ENCODE results near the gene CDC25C. TPM values are rescaled to one million over a fixed set of nuclear protein-coding genes. Genes with fewer than 3 reads are reported as not detected.
A peak's percentile ranks its signal among the peaks of the same experiment; 100 is the strongest.

CDC25C gene
- total RNA-seq, 5 donors from 2014 or later (not counting 1 experiment from before 2014, with no cell fraction given), result 0.23 TPM; not detected in 4

DNA sequence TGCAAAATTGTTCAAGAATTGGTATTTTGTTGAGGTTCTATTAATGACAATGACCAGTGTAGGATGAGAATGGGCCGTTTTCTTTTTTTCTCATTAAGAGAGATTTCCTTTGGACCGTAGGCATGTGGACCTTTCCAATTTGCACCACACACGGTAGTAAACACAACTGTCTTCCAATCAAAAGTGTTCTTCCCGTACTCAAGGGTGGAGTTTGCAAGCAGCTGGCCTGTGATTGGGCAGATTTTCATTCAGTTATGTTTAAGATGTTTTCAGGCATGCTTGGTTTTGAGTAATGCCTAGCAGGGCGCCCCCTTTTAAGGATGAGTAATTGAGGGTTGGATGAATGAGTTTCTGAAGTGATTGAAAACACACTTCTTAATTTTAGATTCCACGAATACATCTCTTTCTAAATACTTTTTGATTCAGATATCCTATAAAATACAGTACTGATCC lies 23.3 kb upstream of the CDC25C start:
- Mint-ChIP-seq H3K9me3 (peaks cover 0 to 9% (median 4%) of the 10 kb centered on the region in 3 donors), H3K4me3 (peak overlapping the region; percentile 92 to 96 (median 95)), H3K27me3 (no peaks in the 10 kb centered on the region), H3K27ac (peak overlapping the region; percentile 92 to 94), H3K4me1 (peaks cover 51 to 61% (median 56%) of the 10 kb centered on the region in 3 donors), H3K36me3 (peaks cover 3% of the 10 kb centered on the region)
- no peaks in the 10 kb centered on the region for H3K36me3 ChIP-seq (ENCODE audit: control insufficient read depth in 2 of 2, extremely low read depth in 1 of 2, insufficient read depth in 1 of 2, low read length in 1 of 2)
- WGBS (ENCODE audit: insufficient coverage), result no CpG with 5 or more reads among the region's 6 CpGs
- ChIA-PET POLR2A (interaction anchor here in 1 of 2 donors (1.5 to 2.0 kb wide), 2 partner anchors 17 to 23 kb away, joined by 7 to 11 read pairs; partner anchors contain the start of genes CDC25C and FAM53C), CTCF (interaction anchor here (0.6 to 5.6 kb wide), 10 partner anchors 15 to 176 kb away, joined by 3 to 89 read pairs (median 5); partner anchors contain the start of genes CDC25C (in 2 of the 2), BRD8 (in 1 of the 2), CDC23 (in 1 of the 2) and FAM53C (in 1 of the 2))
- H3K27me3 ChIP-seq (replicated peaks in 1 of 2; ENCODE audit: control insufficient read depth in 2 of 2, extremely low read depth in 1 of 2, insufficient read depth in 2 of 2, low read length in 1 of 2), result no peaks in the 10 kb centered on the region
- H3K27ac ChIP-seq (ENCODE audit: low read length), result peak overlapping the region; percentile 21
- DNase-seq (peak in 33 of 35 experiments; percentile 21 to 77 (median 43)), ATAC-seq (replicated peaks in 1 of 4) (peak in 3 of 4 experiments; percentile 9 to 49 (median 23))
- H3K9me3 ChIP-seq, result no peaks in the 10 kb centered on the region
- peaks cover 20 to 24% of the 10 kb centered on the region in 2 experiments for H3K4me1 ChIP-seq (ENCODE audit: control insufficient read depth in 1 of 2, extremely low read depth in 1 of 2, insufficient read depth in 2 of 2, low read length in 2 of 2)
- H3K4me3 ChIP-seq (ENCODE audit: control insufficient read depth in 1 of 2, extremely low read depth in 1 of 2, low read length in 1 of 2), result peak overlapping the region; percentile 25 to 92

DNA sequence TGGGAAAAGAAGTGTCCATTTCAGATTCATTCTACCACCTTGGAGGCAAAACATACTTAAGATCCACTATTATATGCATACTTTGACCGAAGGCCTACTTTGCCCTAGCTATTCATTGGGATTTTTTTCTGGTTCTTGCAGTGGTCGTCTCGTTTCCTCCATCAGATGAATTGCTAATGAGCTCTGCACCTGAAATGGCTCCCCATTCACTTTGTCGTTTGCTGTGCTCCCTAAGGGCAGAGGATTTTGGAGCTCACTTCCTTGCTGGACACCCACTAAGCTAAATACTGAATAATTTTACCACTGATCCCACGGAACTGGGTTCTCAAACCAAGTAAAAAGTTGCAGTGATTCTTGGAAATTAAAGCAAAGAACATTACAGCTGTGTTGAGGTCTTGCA lies 22.8 kb upstream of the CDC25C start:
- Mint-ChIP-seq H3K4me1 (peaks cover 45 to 55% (median 50%) of the 10 kb centered on the region in 3 donors), H3K27me3 (no peaks in the 10 kb centered on the region), H3K4me3 (peak overlapping the region; percentile 92 to 96 (median 95)), H3K9me3 (peaks cover 0 to 9% (median 4%) of the 10 kb centered on the region in 3 donors), H3K36me3 (peaks cover 3% of the 10 kb centered on the region), H3K27ac (peak overlapping the region; percentile 92 to 94)
- no peaks in the 10 kb centered on the region for H3K36me3 ChIP-seq (ENCODE audit: control insufficient read depth in 2 of 2, extremely low read depth in 1 of 2, insufficient read depth in 1 of 2, low read length in 1 of 2)
- peaks cover 17 to 23% of the 10 kb centered on the region in 2 experiments for H3K4me1 ChIP-seq (ENCODE audit: control insufficient read depth in 1 of 2, extremely low read depth in 1 of 2, insufficient read depth in 2 of 2, low read length in 2 of 2)
- POLR2A ChIA-PET, result interaction anchor here (0.5 to 4.9 kb wide), 5 partner anchors 16 to 189 kb away, joined by 3 to 33 read pairs (median 11); partner anchors contain the start of genes FAM53C (in 2 of the 2), CDC25C (in 1 of the 2) and ETF1 (in 1 of the 2)
- CTCF ChIA-PET, result interaction anchor here (0.5 to 5.6 kb wide), 12 partner anchors 11 to 176 kb away, joined by 3 to 89 read pairs (median 5); partner anchors contain the start of genes CDC25C (in 2 of the 2), FAM53C (in 2 of the 2), BRD8 (in 1 of the 2) and CDC23 (in 1 of the 2)
- ATAC-seq (replicated peaks in 1 of 4) (no peak), DNase-seq (no peak)
- 29% methylated on average over 4 of the region's 5 CpGs for WGBS (ENCODE audit: insufficient coverage)
- no peaks in the 10 kb centered on the region for H3K27me3 ChIP-seq (replicated peaks in 1 of 2; ENCODE audit: control insufficient read depth in 2 of 2, extremely low read depth in 1 of 2, insufficient read depth in 2 of 2, low read length in 1 of 2)
- no peaks in the 10 kb centered on the region for H3K9me3 ChIP-seq
- H3K27ac ChIP-seq (ENCODE audit: low read length), result peak overlapping the region; percentile 30
- H3K4me3 ChIP-seq (ENCODE audit: control insufficient read depth in 1 of 2, extremely low read depth in 1 of 2, low read length in 1 of 2), result peak overlapping the region in 1 of 2 donors; percentile 92

DNA sequence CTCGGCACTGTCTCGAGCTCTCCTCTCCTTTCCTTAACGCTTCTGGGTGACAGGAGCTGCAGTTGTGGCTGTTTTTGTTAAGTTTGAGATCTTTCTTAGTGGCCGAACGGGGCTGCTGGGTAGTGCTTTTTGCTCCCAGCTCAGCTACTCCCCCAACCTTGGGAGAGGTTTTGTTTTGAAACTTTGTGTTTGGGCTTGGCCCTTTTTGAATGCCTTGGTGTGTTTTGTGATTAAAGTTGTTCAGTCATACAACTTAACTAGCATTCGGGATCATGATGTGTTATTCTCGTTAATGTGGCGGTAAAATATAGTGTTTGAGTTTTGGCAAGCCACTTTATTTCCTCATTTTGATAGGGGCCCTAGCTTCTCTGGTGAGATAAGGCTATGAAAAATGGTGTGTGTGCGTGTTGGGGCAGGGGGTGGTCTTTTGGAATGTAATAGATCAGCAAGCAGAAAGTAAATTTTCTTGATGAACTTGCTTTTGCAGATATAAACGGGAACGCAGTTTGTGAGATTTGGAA lies 22.0 kb upstream of the CDC25C start:
- Histone ChIP-seq H3K4me3 (ENCODE audit: control insufficient read depth in 1 of 2, extremely low read depth in 1 of 2, low read length in 1 of 2) (peak overlapping the region; percentile 92), H3K36me3 (ENCODE audit: control insufficient read depth in 2 of 2, extremely low read depth in 1 of 2, insufficient read depth in 1 of 2, low read length in 1 of 2) (peaks cover 0 to 3% of the 10 kb centered on the region in 2 donors), H3K4me1 (ENCODE audit: control insufficient read depth in 1 of 2, extremely low read depth in 1 of 2, insufficient read depth in 2 of 2, low read length in 2 of 2) (peaks cover 17 to 21% of the 10 kb centered on the region in 2 experiments), H3K9me3 (no peaks in the 10 kb centered on the region), H3K27ac (ENCODE audit: low read length) (peak overlapping the region; percentile 87), H3K27me3 (replicated peaks in 1 of 2; ENCODE audit: control insufficient read depth in 2 of 2, extremely low read depth in 1 of 2, insufficient read depth in 2 of 2, low read length in 1 of 2) (no peaks in the 10 kb centered on the region)
- WGBS (ENCODE audit: insufficient coverage), result 5% methylated on average over 5 of the region's 11 CpGs
- Mint-ChIP-seq H3K4me3 (peak overlapping the region; percentile 92 to 96 (median 95)), H3K4me1 (peaks cover 45 to 54% (median 50%) of the 10 kb centered on the region in 3 donors), H3K36me3 (peaks cover 6% of the 10 kb centered on the region), H3K9me3 (peaks cover 0 to 9% (median 4%) of the 10 kb centered on the region in 3 donors), H3K27ac (peak overlapping the region; percentile 92 to 94), H3K27me3 (no peaks in the 10 kb centered on the region)
- DNase-seq, result peak in 4 of 35 experiments; percentile 22 to 58 (median 32)
- ATAC-seq (replicated peaks in 1 of 4), result peak in 2 of 4 experiments; percentile 8 to 9
- POLR2A ChIA-PET, result interaction anchor here (0.6 to 4.9 kb wide), 6 partner anchors 15 to 165 kb away, joined by 4 to 33 read pairs (median 8); partner anchors contain the start of genes FAM53C (in 2 of the 2) and CDC25C (in 1 of the 2)
- CTCF ChIA-PET, result interaction anchor here (0.6 to 5.6 kb wide), 19 partner anchors 11 to 465 kb away, joined by 3 to 89 read pairs (median 4); partner anchors contain the start of genes FAM53C (in 2 of the 2), KIF20A (in 2 of the 2), BRD8 (in 1 of the 2) and CDC23 (in 1 of the 2)

DNA sequence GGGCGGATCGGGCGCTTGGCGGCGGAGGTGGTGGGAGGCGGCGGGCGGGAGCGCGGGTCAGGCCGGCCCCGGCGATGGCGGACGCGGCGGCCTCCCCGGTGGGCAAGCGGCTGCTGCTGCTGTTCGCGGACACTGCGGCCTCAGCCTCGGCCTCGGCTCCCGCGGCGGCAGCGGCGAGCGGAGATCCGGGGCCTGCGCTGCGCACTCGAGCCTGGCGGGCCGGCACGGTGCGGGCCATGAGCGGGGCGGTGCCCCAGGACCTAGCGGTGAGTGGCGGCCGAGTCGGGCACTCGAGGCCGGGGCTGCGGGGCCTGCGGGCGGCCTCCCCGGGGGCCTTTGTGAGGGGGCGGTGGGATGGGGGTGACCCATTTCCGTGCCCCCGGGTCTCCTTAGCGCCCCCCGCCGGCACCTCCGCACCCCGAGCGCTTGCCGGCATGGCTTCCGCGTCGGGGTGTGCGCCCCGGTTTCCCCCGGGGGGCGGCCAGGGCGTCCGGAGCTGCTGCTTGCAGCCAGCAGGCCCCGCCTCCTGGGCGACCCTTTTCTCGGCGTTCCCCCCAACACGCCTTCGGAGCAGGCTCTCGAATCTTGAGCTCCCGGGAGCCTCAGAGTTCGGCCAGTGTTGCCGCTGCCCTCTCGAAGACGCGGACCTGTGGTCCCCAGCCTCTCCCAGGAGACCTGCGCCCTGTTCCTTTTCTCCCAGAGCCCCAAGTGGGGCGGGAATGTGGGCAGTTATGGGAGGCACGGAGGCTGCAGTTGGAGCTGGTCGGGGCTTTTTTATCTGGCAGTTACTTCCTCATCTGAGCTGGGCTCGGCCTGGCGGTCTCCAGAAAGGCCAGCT lies 21.3 kb upstream of the CDC25C start:
- Histone ChIP-seq H3K27me3 (replicated peaks in 1 of 2; ENCODE audit: control insufficient read depth in 2 of 2, extremely low read depth in 1 of 2, insufficient read depth in 2 of 2, low read length in 1 of 2) (no peaks in the 10 kb centered on the region), H3K27ac (ENCODE audit: low read length) (peak overlapping the region; percentile 87), H3K4me1 (ENCODE audit: control insufficient read depth in 1 of 2, extremely low read depth in 1 of 2, insufficient read depth in 2 of 2, low read length in 2 of 2) (peaks cover 17 to 21% of the 10 kb centered on the region in 2 experiments), H3K4me3 (ENCODE audit: control insufficient read depth in 1 of 2, extremely low read depth in 1 of 2, low read length in 1 of 2) (peak overlapping the region; percentile 92), H3K9me3 (no peaks in the 10 kb centered on the region), H3K36me3 (ENCODE audit: control insufficient read depth in 2 of 2, extremely low read depth in 1 of 2, insufficient read depth in 1 of 2, low read length in 1 of 2) (peaks cover 0 to 10% of the 10 kb centered on the region in 2 donors)
- peaks cover 7% of the 10 kb centered on the region for H3K36me3 Mint-ChIP-seq
- H3K4me3 Mint-ChIP-seq, result peak overlapping the region; percentile 92 to 96 (median 95)
- H3K27me3 Mint-ChIP-seq, result no peaks in the 10 kb centered on the region
- peaks cover 0 to 9% (median 4%) of the 10 kb centered on the region in 3 donors for H3K9me3 Mint-ChIP-seq
- ChIA-PET CTCF (interaction anchor here (0.6 to 5.6 kb wide), 40 partner anchors 10 to 845 kb away, joined by 3 to 89 read pairs (median 4); partner anchors contain the start of genes BRD8 (in 2 of the 2), CDC25C (in 2 of the 2), FAM53C (in 2 of the 2) and KIF20A (in 2 of the 2)), POLR2A (interaction anchor here (0.5 to 4.9 kb wide), 13 partner anchors 8 to 175 kb away, joined by 3 to 33 read pairs (median 6); partner anchors contain the start of genes CDC25C (in 2 of the 2) and FAM53C (in 2 of the 2))
- peaks cover 45 to 54% (median 50%) of the 10 kb centered on the region in 3 donors for H3K4me1 Mint-ChIP-seq
- under 1% methylated on average over 84 of the region's 88 CpGs for WGBS (ENCODE audit: insufficient coverage)
- H3K27ac Mint-ChIP-seq, result peak overlapping the region; percentile 92 to 94
- DNase-seq (peak; percentile 45 to 85 (median 71)), ATAC-seq (replicated peaks in 1 of 4) (peak; percentile 64 to 73 (median 69))

DNA sequence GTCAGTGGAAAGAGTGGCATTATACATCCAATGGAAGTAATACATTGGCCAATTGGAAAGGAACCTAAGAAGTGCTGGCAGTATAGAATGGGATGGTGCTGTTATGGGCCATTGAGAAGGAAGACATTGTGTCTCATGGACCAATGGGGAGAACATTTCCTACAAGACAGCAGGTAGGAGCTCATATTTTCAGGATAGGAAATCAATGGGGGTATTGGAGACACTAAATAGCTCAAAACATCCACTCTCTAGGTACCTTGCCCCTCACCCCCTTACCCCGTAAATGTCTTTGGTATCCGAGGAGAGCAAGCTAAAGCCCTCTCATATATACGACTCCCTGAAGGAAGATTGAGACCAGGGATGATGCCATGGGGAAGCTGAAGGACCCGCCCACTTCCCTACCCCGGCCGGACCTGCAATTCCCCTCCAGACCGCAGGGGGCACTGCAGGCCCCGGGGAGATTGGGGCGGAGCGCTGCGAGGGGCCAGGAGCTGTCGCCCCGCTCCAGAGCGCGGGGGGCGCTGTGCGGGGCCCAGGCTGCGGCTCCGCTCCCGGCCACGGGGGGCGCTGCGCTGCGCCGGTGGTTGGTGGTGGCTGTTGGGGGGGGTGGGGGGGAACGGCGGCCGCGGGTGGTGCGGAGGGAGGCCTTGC lies 20.6 kb upstream of the CDC25C start, which contains the start of gene KDM3B:
Gene KDM3B, plus strand, starts transcription at position 615 of the 651 bp plus-strand sequence. CDS start 111 bp downstream, outside the sequence.
- Mint-ChIP-seq H3K27me3 (no peaks in the 10 kb centered on the region), H3K9me3 (peaks cover 0 to 9% (median 4%) of the 10 kb centered on the region in 3 donors), H3K4me1 (peaks cover 45 to 54% (median 48%) of the 10 kb centered on the region in 3 donors), H3K4me3 (peak within 1 kb of the TSS; percentile 92 to 96 (median 95)), H3K36me3 (peaks cover 13% of the 10 kb centered on the region), H3K27ac (peak within 1 kb of the TSS; percentile 92 to 94)
- Histone ChIP-seq H3K9me3 (no peaks in the 10 kb centered on the region), H3K36me3 (ENCODE audit: control insufficient read depth in 2 of 2, extremely low read depth in 1 of 2, insufficient read depth in 1 of 2, low read length in 1 of 2) (peaks cover 0 to 15% of the 10 kb centered on the region in 2 donors), H3K27ac (ENCODE audit: low read length) (peak within 1 kb of the TSS; percentile 87), H3K4me3 (ENCODE audit: control insufficient read depth in 1 of 2, extremely low read depth in 1 of 2, low read length in 1 of 2) (peak within 1 kb of the TSS; percentile 92), H3K27me3 (replicated peaks in 1 of 2; ENCODE audit: control insufficient read depth in 2 of 2, extremely low read depth in 1 of 2, insufficient read depth in 2 of 2, low read length in 1 of 2) (no peaks in the 10 kb centered on the region), H3K4me1 (ENCODE audit: control insufficient read depth in 1 of 2, extremely low read depth in 1 of 2, insufficient read depth in 2 of 2, low read length in 2 of 2) (peaks cover 17 to 18% of the 10 kb centered on the region in 2 experiments)
- 1% methylated on average over 20 of the region's 30 CpGs for WGBS (ENCODE audit: insufficient coverage)
- POLR2A ChIA-PET, result interaction anchor here (0.5 to 4.9 kb wide), 11 partner anchors 7 to 175 kb away, joined by 3 to 33 read pairs (median 5); partner anchors contain the start of genes CDC25C (in 2 of the 2) and FAM53C (in 2 of the 2)
- ATAC-seq (replicated peaks in 1 of 4), result peak; percentile 79 to 91 (median 83)
- CTCF ChIA-PET, result interaction anchor here (0.6 to 5.6 kb wide), 35 partner anchors 9 to 846 kb away, joined by 3 to 89 read pairs (median 4); partner anchors contain the start of genes BRD8 (in 2 of the 2), CDC25C (in 2 of the 2), CDC23 (in 1 of the 2) and EGR1 (in 1 of the 2)
- peak; percentile 76 to 96 (median 89) for DNase-seq
